HEK293T (cell line): ENCODE data around the gene HAGH.

Experiments used
- CTCF ChIA-PET: fragments of 350-600 bp; formaldehyde crosslinking; extraction: SDS; loops from one replicate; lab custom pipeline; 2021; ENCODE audit warnings: antibody characterized with exemption, inconsistent platforms; lab: Yijun Ruan, JAX
- POLR2A ChIA-PET: fragments of 350-600 bp; formaldehyde crosslinking; extraction: SDS; loops from one replicate; lab custom pipeline; 2020; ENCODE audit warnings: antibody characterized with exemption, inconsistent platforms; lab: Yijun Ruan, JAX
- DNase-seq: peaks from one replicate; pipeline ENCODE4 v3.0.0; 2012; ENCODE audit warnings: mixed read lengths; ENCODE audit errors: extremely low spot score
- ARNT ChIP-seq: fragments of 450-650 bp; IDR thresholded peaks from 2 replicates; pipeline ENCODE4 v1.6.1; 2017; ENCODE audit warnings: mild to moderate bottlenecking
- BHLHE40 ChIP-seq: fragments of 450-650 bp; IDR thresholded peaks from 2 replicates; pipeline ENCODE4 v1.6.1; 2016; ENCODE audit warnings: mild to moderate bottlenecking, moderate library complexity, borderline replicate concordance
- CTBP1 ChIP-seq: fragments of 450-650 bp; IDR thresholded peaks from 2 replicates; pipeline ENCODE4 v1.6.1; 2016; ENCODE audit warnings: borderline replicate concordance
- ELF4 ChIP-seq: fragments of 450-650 bp; IDR thresholded peaks from 2 replicates; pipeline ENCODE4 v1.6.1; 2017; ENCODE audit warnings: antibody characterized with exemption
- FOXA1 ChIP-seq: fragments of 450-650 bp; IDR thresholded peaks from 2 replicates; pipeline ENCODE4 v1.6.1; 2016; ENCODE audit warnings: mild to moderate bottlenecking
- FOXK2 ChIP-seq: fragments of 450-650 bp; IDR thresholded peaks from 2 replicates; pipeline ENCODE4 v1.6.1; 2016; ENCODE audit warnings: mild to moderate bottlenecking
- FOXM1 ChIP-seq: fragments of 450-650 bp; IDR thresholded peaks from 2 replicates; pipeline ENCODE4 v1.6.1; 2017; ENCODE audit warnings: mild to moderate bottlenecking, borderline replicate concordance
- HDGF ChIP-seq: fragments of 450-650 bp; IDR thresholded peaks from 2 replicates; pipeline ENCODE4 v1.6.1; 2017; ENCODE audit warnings: antibody characterized with exemption, borderline replicate concordance
- L3MBTL2 ChIP-seq: fragments of 450-650 bp; conservative IDR thresholded peaks from 2 replicates; pipeline ENCODE4 v1.6.1; 2016; ENCODE audit warnings: mild to moderate bottlenecking
- LEF1 ChIP-seq: fragments of 450-650 bp; IDR thresholded peaks from 2 replicates; pipeline ENCODE4 v1.6.1; 2017; ENCODE audit warnings: mild to moderate bottlenecking, borderline replicate concordance
- NFRKB ChIP-seq: fragments of 450-650 bp; IDR thresholded peaks from 2 replicates; pipeline ENCODE4 v1.6.1; 2016; ENCODE audit warnings: mild to moderate bottlenecking, moderate library complexity
- PKNOX1 ChIP-seq: fragments of 450-650 bp; IDR thresholded peaks from 2 replicates; pipeline ENCODE4 v1.6.1; 2016
- SP1 ChIP-seq: fragments of 450-650 bp; IDR thresholded peaks from 2 replicates; pipeline ENCODE4 v1.6.1; 2017
- SUZ12 ChIP-seq: fragments of 450-650 bp; IDR thresholded peaks from 2 replicates; pipeline ENCODE4 v1.6.1; 2016; ENCODE audit warnings: mild to moderate bottlenecking
- TARDBP ChIP-seq: fragments of 450-650 bp; IDR thresholded peaks from 2 replicates; pipeline ENCODE4 v1.6.1; 2016
- ZNF384 ChIP-seq: fragments of 450-650 bp; IDR thresholded peaks from 2 replicates; pipeline ENCODE4 v1.6.1; 2016

The HAGH gene

GRCh38 chr16:1845985-1846384, 19.4 kb upstream of the HAGH start:
- no peak for TF ChIP-seq PKNOX1
- TF ChIP-seq FOXK2: no peak
- TF ChIP-seq HDGF: no peak
- TF ChIP-seq ELF4: no peak
- TF ChIP-seq NFRKB: no peak
- TF ChIP-seq ARNT: no peak
- no peak for TF ChIP-seq SUZ12
- no peak for TF ChIP-seq L3MBTL2
- TF ChIP-seq FOXM1: no peak
- TF ChIP-seq LEF1: no peak
- TF ChIP-seq FOXA1: no peak
- no peak for TF ChIP-seq TARDBP
- no peak for TF ChIP-seq SP1
- no peak for TF ChIP-seq BHLHE40
- TF ChIP-seq ZNF384: no peak
- no peak for TF ChIP-seq CTBP1
- ChIA-PET POLR2A (no interaction called here), CTCF (interaction anchor here (0.6 kb wide), 1 partner anchor 120 kb away, joined by 4 read pairs; no protein-coding TSS in a partner anchor)
- DNase-seq: no peak

- ChIA-PET CTCF (no interaction called here), POLR2A (interaction anchor here (0.9 to 3.4 kb wide), 8 partner anchors 11 to 134 kb away, joined by 3 to 19 read pairs (median 5); partner anchors contain the start of genes FAHD1, HAGH, MAPK8IP3 and NUBP2)
- TF ChIP-seq HDGF (peak; percentile 81; the same call in 1 of the 2 replicates), FOXA1 (no peak), BHLHE40 (no peak), FOXK2 (no peak), TARDBP (no peak), ZNF384 (no peak), SUZ12 (no peak), FOXM1 (no peak), ARNT (no peak), L3MBTL2 (peak; percentile 92), ELF4 (no peak), NFRKB (no peak), LEF1 (no peak), CTBP1 (no peak), SP1 (no peak)
- DNase-seq: peak; percentile 49
Measured at GRCh38 chr16:1839554-1839953, 12.9 kb upstream of the HAGH start.

- ChIA-PET POLR2A (interaction anchor here (1.2 kb wide), 1 partner anchor 131 kb away, joined by 3 read pairs; the partner anchor contains the start of gene RPS2), CTCF (no interaction called here)
- TF ChIP-seq L3MBTL2 (no peak), SP1 (no peak), CTBP1 (no peak), HDGF (no peak), FOXA1 (no peak), BHLHE40 (no peak), FOXM1 (no peak), TARDBP (no peak)
Measured at GRCh38 chr16:1834096-1834495, 7.5 kb upstream of the HAGH start.

GRCh38 chr16:1832838-1833454, 6.3 kb upstream of the HAGH start:
- DNase-seq: no peak
- ChIA-PET CTCF (no interaction called here), POLR2A (no interaction called here)
- no peak for TF ChIP-seq PKNOX1

More at GRCh38 chr16:1834096-1834495, 7.5 kb upstream of the HAGH start:
- DNase-seq: no peak

- POLR2A ChIA-PET: no interaction called here
- CTCF ChIA-PET: no interaction called here
- TF ChIP-seq FOXK2: no peak
- TF ChIP-seq FOXA1: no peak
- DNase-seq: no peak
Measured at GRCh38 chr16:1831186-1832075, 4.8 kb upstream of the HAGH start.

GRCh38 chr16:1830213-1830612, 3.6 kb upstream of the HAGH start:
- no peak for DNase-seq
- POLR2A ChIA-PET: no interaction called here
- no peak for TF ChIP-seq BHLHE40
- no peak for TF ChIP-seq SP1
- no peak for TF ChIP-seq CTBP1
- TF ChIP-seq HDGF: no peak
- TF ChIP-seq ZNF384: no peak
- no peak for TF ChIP-seq ARNT
- no peak for TF ChIP-seq TARDBP
- no peak for TF ChIP-seq FOXM1
- no peak for TF ChIP-seq ELF4
- no peak for TF ChIP-seq FOXA1
- no peak for TF ChIP-seq L3MBTL2
- TF ChIP-seq LEF1: no peak
- TF ChIP-seq SUZ12: no peak
- TF ChIP-seq NFRKB: no peak
- CTCF ChIA-PET: no interaction called here
